IPS DF 4.7 (cell line): ENCODE data around the gene OR2F2.

Experiments
- DNase-seq: peaks from one replicate; pipeline ENCODE4 v3.0.0-alpha.2; 2013; ENCODE audit warnings: low spot score; ENCODE audit errors: extremely low read depth

Gene OR2F2

GRCh38 chr7:143934526-143935325 is at the start of gene OR2F2:
Gene OR2F2, plus strand, starts transcription at chr7:143935233. Its CDS starts 0 bp downstream, at chr7:143935233.
- DNase-seq, result no peak

GRCh38 chr7:143885951-143886350 is 49.1 kb upstream of the OR2F2 start:
- no peak for DNase-seq

- DNase-seq, result no peak
Observed at GRCh38 chr7:143886826-143887477, 48.1 kb upstream of the OR2F2 start.

GRCh38 chr7:143889068-143889467 is 46.0 kb upstream of the OR2F2 start:
- no peak for DNase-seq

DNA sequence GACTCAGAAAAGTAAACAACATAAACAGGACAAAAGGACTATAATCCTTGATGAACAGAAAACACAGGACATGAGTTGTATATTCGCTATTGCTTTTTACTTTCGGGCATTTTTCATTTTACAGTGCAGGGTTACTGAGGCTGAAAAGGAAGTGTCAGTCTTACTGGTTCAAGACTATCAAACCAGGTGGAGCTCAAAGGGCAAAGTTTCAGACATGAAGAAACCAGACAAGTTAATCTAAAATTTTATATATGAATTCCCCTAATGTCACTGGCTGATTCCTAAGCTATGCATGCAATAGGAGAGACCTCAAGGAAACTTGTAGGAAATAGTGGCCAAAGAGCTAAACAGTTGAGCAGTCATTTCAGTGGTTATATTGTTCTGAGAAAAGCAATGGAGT is 44.5 kb upstream of the OR2F2 start:
- DNase-seq, result no peak

- DNase-seq, result no peak
Observed at GRCh38 chr7:143891457-143891856, 43.6 kb upstream of the OR2F2 start.

DNA sequence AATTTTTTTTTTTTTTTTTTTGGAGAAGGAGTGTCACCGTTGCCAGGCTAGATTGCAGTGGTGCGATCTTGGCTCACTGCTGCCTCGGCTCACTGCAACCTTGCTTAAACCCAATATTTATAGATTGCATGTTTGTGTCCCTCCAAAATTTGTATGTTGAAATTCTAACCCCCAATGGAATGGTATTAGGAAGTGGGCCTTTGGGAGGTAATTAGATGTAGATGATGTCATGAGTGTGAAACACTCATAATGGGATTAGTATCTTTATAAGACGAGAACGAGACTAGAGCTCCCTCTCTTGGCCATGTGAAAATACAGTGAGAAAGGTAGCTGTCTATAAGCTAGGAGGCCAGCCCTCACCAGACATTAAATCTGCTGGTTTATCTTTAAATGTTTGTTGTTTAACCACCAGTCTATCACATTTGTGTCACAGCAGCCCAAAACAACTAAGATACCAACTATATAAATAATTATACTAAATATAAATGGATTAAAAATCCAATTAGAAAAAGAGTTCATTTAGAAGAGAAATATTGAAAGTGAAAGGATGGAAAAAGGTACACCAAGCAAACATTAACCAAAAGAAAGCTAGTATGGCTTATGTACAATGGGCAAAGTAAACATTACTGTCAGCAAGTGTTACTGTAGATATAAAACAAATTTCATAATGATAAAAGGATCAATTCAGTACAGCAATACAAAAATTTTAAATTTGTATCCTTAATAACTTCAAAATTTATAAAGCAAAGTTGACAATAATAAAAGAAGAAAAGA is 42.3 kb upstream of the OR2F2 start:
- DNase-seq, result no peak

- no peak for DNase-seq
Observed at GRCh38 chr7:143896667-143897066, 38.4 kb upstream of the OR2F2 start.

DNA sequence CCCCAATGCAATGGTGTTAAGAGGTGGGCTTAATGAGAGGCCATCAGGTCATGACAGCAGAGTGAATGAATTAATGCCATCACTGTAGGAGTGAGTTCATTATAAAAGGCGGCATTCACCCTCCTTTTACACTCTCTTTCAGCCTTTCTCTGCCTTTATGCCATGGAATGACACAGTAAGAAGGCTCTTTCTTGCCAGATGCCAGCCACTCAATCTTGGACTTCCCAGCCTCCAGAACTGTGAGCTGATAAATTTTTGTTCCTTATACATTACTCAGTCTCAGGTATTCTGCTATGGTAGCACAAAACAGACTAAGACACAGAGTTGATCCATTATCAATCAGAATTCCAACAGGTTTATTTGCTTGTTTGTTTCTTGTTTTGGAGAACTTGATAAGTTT is 36.2 kb upstream of the OR2F2 start:
- no peak for DNase-seq

DNA sequence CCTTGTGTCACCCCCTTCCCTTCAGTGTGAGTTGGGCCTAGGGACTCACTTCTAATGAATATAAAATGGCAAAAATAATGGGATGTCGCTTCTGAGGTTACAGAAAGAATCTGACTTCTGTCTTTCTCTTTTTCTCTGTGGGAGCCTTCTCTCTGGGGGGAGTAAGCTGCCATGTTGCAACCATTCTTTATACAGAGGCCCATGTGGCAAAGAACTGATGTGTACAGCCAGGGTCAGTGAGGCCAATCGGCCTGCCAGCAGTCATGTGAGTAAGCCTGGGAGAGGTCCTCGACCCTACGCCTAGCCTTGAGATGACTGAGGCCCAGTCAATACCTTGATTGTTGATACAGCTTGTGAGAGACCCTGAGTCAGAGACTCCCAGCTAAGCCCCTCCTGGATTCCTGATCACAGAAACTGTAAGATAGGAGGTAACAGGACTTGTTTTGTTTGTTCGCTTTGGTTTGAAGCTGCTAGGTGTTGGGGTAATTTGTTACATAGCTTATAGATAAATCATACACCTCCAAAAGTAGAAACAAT is 34.7 kb upstream of the OR2F2 start:
- DNase-seq, result no peak

DNA sequence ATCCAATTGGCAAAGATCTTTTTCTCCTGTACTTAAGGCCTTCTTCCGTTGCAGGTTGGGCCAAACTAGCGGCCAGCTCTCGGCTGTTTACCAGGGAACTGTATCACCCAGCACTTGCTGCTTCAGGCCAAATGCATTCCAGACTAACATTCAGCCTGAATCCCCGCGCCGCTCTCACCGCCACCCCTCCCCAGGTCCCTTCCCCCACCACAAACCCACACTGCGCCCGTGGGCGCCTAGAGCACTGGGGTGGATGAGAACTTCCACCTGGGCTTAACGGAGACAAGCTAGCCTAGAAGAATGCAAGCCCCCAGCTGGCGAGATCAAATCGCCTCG is 33.7 kb upstream of the OR2F2 start:
- DNase-seq, result no peak

DNA sequence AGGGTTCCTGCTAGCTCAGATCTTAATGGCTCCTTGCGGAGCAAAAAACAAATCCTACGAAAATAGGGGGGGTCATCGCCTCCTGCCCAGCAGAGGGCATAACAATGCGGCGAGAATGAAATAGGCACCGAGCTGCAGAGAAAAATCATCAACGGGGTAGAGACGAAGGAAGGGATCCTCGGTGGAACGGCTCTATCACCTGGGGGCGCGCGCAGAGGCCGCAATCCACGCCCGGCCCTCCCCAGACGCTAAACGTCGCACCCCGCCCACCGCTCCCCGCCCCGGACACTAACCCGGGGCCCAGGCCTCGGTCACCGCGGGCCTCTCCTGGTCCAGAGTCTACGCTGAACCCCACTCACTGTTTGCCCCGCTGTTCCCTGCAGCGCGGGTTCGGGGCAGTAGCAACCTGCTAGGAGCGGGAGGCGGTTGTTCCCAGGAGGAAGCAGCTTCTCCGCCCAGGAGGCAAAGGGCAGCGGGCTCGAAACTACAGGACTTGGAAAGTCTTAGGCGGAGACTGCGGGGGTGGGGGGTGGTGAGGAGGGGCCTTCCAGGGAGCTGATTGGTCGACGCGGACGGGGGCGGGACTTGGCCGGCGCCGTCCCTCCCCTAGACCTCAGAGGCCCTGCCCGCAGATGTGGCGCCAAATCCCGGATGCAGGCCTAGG is 33.2 kb upstream of the OR2F2 start, which contains the start of gene TCAF1:
Gene TCAF1 (minus strand): TSS at position 509 of the 664 bp plus-strand sequence. CDS start 25,568 bp downstream, outside the sequence.
- DNase-seq, result no peak

DNA sequence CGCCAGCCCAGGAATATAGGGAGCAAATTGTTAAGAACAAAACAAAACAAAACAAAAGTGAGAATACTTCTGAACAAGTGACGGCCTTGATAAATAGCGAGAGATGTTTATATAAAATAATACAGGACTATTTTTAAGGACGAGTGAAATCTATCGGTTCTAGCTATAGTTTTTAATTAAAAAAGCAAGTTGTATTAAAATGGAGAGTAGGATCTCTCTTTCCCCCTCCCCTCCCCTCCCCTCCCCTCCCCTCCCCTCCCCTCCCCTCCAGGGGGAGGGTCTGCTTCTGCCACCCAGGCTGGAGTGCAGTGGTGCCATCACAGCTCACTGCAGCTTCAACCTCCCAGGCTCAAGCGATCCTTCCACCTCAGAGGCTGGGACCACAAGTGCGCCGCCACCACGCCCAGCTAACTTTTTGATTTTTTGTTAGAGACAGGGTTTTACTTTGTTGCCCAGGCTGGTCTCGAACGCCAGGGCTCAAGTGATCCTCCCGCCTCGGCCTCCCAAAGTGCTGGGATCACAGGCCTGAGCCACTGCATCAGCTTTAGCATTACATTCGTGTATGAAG is 32.6 kb upstream of the OR2F2 start:
- no peak for DNase-seq

GRCh38 chr7:143905509-143905908 is 29.5 kb upstream of the OR2F2 start:
- no peak for DNase-seq

DNA sequence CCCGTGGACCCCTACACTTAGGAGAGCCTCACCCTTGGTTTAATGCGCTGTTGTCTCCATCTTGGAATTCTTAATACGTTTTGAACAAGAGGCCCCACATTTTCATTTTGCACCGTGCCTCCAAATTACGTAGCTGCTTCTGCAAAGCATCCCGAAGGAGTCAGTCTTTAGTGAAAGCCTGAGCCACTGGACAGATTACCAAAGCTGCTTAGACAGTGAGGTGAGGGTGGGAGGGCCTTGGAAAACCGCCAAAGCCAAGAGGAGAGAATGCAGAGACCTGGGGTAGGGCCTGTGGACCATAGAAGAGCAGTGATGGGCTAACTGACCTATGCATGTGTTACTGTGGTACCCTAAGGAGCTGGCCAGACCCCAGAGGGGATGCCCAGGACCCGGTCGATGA is 28.9 kb upstream of the OR2F2 start:
- no peak for DNase-seq

- DNase-seq, result no peak
Observed at GRCh38 chr7:143906895-143907294, 28.1 kb upstream of the OR2F2 start.

GRCh38 chr7:143908120-143908519 is 26.9 kb upstream of the OR2F2 start:
- DNase-seq, result no peak

DNA sequence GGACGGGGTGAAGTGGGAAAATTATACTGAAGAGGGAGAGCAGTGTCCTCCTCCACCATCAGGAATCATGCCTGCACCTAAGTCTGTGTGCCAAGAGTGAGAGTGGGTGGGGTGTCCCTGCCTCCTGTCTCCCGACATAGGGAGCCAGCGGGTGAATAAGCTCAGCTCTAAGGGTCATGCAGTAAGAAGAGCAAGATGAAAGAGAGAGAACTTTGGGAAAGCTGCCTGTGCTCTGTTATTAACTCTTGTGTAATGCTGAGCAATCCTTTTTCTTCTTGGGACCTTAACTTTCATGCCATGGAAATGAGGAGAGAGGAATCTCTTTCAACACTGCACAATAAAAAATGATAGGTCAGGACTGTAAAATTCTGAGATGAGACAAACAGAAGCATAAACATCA is 25.2 kb upstream of the OR2F2 start:
- no peak for DNase-seq

- no peak for DNase-seq
Observed at GRCh38 chr7:143910473-143911248, 24.4 kb upstream of the OR2F2 start.

GRCh38 chr7:143913945-143914615 is 21.0 kb upstream of the OR2F2 start:
- no peak for DNase-seq
